NCI-H748 treated with DMSO at 0.1 percent for 48 hours (cell line): ENCODE results near the gene APOD.
A peak's percentile ranks its signal among the peaks of the same experiment; 100 is the strongest.

Experiments
- DNase-seq: peaks from one replicate; lab custom pipeline; 2025; lab: John Stamatoyannopoulos, UW

The APOD gene

GRCh38 chr3:195524171-195524896 lies 59.4 kb downstream of the APOD start:
- no peak for DNase-seq

DNA sequence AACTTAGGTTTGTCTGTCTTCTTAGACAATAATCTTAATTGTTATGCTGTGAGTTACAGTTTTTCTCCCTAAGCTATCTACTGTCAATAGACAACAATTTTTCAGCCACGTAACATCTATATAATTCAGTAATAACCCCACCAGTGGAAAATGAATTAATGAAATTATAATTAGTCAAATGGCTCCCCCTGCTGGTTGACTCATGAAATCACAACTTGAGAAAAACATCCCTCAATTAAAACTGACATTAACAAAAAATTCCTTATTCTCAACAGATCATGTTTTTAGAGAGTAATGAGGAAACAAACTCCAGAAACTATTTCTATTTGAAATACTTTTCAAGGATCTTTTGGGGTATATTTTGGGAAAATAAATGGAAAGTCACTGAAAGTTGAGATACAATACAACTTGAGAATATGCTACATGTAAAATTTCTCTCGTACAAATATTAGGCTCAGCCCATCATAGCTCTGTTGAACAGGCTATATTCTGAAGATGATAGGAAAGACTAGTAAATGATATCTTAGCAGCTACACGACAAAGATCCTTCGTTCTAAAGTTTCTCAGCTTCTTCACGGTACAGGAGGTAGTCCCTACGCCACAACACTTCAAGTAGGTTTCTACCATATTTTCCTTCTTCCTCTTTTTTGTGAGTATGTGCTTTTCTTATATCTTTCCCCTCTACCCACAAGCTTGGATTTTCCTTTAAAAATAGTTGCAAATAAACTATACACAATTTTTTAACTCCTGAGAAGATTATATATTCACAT lies 61.3 kb downstream of the APOD start:
- DNase-seq = peak; percentile 48
